Ishikawa (cell line): ENCODE data around the gene ZNF256.

Source experiments
- CREB1 ChIP-seq: IDR thresholded peaks from 2 replicates; pipeline ENCODE4 v1.6.1; 2012; ENCODE audit warnings: low read depth
- EGR1 ChIP-seq: IDR thresholded peaks from 2 replicates; pipeline ENCODE4 v1.6.1; 2012
- EP300 ChIP-seq: IDR thresholded peaks from 2 replicates; pipeline ENCODE4 v1.6.1; 2012; ENCODE audit warnings: borderline replicate concordance
- FOXM1 ChIP-seq: IDR thresholded peaks from 2 replicates; pipeline ENCODE4 v1.6.1; 2012; ENCODE audit warnings: low read depth, borderline replicate concordance
- NFIC ChIP-seq: IDR thresholded peaks from 2 replicates; pipeline ENCODE4 v1.6.1; 2012
- RAD21 ChIP-seq: IDR thresholded peaks from 2 replicates; pipeline ENCODE4 v1.6.1; 2012; ENCODE audit warnings: low read depth
- TAF1 ChIP-seq: IDR thresholded peaks from 2 replicates; pipeline ENCODE4 v1.6.1; 2012; ENCODE audit warnings: low read depth, mild to moderate bottlenecking
- TCF12 ChIP-seq: IDR thresholded peaks from 2 replicates; pipeline ENCODE4 v1.6.1; 2012; ENCODE audit warnings: low read depth
- TEAD4 ChIP-seq: IDR thresholded peaks from 2 replicates; pipeline ENCODE4 v1.6.1; 2012
- TF ChIP-seq, protein P1 (sequence below): IDR thresholded peaks from 2 replicates; pipeline ENCODE4 v1.6.1; 2012; ENCODE audit warnings: low read depth, mild to moderate bottlenecking
- TF ChIP-seq, protein P2 (sequence below): IDR thresholded peaks from 2 replicates; pipeline ENCODE4 v1.6.1; 2012

DNA sequence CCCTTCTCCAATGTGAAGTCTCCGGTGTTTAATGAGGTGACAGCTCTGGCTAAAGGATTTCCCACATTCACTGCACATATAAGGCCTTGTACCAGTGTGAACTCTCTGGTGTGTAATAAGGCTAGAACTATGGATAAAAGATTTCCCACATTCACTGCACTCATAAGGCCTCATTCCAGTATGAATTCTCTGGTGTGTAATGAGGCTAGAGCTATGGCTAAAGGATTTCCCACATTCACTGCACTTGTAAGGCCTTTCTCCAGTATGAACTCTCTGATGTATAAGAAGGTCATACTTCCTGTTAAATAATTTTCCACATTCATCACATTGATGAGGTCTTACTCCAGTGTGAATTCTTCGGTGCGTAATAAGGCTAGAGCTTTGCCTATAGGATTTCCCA lies 5.9 kb downstream of the ZNF256 start:
- TF ChIP-seq, protein P1, sequence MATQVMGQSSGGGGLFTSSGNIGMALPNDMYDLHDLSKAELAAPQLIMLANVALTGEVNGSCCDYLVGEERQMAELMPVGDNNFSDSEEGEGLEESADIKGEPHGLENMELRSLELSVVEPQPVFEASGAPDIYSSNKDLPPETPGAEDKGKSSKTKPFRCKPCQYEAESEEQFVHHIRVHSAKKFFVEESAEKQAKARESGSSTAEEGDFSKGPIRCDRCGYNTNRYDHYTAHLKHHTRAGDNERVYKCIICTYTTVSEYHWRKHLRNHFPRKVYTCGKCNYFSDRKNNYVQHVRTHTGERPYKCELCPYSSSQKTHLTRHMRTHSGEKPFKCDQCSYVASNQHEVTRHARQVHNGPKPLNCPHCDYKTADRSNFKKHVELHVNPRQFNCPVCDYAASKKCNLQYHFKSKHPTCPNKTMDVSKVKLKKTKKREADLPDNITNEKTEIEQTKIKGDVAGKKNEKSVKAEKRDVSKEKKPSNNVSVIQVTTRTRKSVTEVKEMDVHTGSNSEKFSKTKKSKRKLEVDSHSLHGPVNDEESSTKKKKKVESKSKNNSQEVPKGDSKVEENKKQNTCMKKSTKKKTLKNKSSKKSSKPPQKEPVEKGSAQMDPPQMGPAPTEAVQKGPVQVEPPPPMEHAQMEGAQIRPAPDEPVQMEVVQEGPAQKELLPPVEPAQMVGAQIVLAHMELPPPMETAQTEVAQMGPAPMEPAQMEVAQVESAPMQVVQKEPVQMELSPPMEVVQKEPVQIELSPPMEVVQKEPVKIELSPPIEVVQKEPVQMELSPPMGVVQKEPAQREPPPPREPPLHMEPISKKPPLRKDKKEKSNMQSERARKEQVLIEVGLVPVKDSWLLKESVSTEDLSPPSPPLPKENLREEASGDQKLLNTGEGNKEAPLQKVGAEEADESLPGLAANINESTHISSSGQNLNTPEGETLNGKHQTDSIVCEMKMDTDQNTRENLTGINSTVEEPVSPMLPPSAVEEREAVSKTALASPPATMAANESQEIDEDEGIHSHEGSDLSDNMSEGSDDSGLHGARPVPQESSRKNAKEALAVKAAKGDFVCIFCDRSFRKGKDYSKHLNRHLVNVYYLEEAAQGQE = no peak
- TF ChIP-seq RAD21 (no peak), TAF1 (no peak), FOXM1 (no peak), EGR1 (no peak), NFIC (no peak), EP300 (no peak), CREB1 (no peak), TEAD4 (no peak), TCF12 (no peak)
- TF ChIP-seq, protein P2, sequence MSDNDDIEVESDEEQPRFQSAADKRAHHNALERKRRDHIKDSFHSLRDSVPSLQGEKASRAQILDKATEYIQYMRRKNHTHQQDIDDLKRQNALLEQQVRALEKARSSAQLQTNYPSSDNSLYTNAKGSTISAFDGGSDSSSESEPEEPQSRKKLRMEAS = no peak
